Inflammatory macrophage treated with lipopolysaccharide for 4 hours (primary cell): ENCODE data around the gene ATP13A2.
"Not testable (repeated sequence)": the region's sequence is repeated elsewhere in the genome, so short reads cannot be mapped to it uniquely, and the experiment has no call there.

Experiments
- DNase-seq: peaks from one replicate; pipeline ENCODE4 v3.0.0-alpha.2; 2020

Gene ATP13A2

GRCh38 chr1:16952376-16952775 lies 59.4 kb downstream of the ATP13A2 start:
- DNase-seq, result not testable (repeated sequence)

DNA sequence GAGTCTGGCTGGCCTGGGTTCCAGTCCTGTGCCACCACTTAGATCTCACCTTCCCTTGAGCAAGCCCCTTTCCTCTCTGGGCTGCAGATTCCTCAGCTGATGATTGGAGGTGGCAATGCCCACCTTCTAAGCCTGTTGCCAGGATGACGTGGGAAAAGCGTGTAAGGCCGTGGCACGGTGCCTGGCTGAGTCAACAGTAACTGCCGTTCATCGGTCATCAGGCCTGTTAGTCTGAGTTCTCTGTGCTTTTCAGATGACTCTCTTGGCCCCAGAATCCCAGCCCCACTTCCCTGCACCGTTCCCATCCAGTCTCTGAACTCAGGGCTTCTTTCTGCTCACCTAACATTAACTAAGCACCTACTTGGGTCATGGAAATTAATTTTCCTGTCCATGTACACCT lies 62.7 kb downstream of the ATP13A2 start:
- not testable (repeated sequence) for DNase-seq

GRCh38 chr1:16948282-16948891 lies 63.3 kb downstream of the ATP13A2 start:
- not testable (repeated sequence) for DNase-seq

DNA sequence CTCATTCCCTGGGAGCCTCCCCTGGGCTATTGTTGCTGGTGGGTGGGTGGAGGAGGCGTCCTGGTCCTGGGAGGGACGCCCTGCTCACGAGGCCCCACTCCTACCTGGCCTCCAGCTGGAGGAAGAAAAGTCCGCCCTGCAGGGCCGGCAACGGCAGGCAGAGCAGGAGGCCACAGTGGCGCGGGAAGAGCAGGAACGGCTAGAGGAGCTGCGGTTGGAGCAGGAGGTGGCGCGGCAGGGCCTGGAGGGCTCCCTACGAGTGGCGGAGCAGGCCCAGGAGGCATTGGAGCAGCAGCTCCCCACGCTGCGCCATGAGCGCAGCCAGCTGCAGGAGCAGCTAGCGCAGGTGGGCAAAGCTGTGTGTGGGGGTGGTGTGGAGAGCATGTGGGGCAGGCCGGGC lies 65.1 kb downstream of the ATP13A2 start:
- DNase-seq, result no peak

- not testable (repeated sequence) for DNase-seq
These were observed 65.5 kb downstream of the ATP13A2 start for GRCh38 chr1:16946185-16946584.

GRCh38 chr1:16945512-16945911 lies 66.2 kb downstream of the ATP13A2 start:
- DNase-seq, result not testable (repeated sequence)

- no peak for DNase-seq
These were observed 67.7 kb downstream of the ATP13A2 start for GRCh38 chr1:16944038-16944437.

DNA sequence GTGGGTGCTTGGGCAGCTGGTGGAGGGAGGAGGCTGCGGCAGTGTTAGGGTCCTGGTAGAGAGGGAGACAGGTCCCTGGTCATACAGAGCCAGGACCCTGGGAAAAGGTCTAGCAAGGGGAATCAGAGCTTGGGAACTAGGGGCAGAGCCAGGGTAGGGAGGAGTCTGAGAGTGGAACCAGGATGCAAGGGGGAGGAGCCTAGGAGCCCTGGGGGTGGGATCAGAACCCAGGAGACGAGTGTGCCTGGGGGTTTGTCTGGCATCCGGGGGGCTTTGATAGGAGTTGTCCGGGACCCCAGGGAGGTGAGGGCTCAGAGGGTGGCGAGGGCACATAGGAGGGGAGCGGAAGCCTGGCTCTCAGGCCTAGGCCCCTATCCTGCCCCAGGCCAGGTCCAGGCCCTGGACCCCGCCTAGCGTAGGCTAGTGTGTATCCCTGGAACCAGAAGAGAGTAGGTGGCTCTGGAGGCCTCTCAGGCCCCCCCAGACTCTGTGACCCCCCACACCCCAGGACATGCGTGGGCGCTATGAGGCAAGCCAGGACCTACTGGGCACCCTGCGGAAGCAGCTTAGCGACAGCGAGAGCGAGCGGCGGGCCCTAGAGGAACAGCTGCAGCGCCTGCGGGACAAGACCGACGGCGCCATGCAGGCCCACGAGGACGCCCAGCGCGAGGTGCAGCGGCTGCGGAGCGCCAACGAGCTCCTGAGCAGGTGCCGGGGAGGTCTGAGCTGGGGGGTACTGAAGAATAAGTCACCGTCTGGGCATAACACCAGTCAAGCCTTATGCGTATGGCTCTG lies 72.1 kb downstream of the ATP13A2 start:
- not testable (repeated sequence) for DNase-seq

DNA sequence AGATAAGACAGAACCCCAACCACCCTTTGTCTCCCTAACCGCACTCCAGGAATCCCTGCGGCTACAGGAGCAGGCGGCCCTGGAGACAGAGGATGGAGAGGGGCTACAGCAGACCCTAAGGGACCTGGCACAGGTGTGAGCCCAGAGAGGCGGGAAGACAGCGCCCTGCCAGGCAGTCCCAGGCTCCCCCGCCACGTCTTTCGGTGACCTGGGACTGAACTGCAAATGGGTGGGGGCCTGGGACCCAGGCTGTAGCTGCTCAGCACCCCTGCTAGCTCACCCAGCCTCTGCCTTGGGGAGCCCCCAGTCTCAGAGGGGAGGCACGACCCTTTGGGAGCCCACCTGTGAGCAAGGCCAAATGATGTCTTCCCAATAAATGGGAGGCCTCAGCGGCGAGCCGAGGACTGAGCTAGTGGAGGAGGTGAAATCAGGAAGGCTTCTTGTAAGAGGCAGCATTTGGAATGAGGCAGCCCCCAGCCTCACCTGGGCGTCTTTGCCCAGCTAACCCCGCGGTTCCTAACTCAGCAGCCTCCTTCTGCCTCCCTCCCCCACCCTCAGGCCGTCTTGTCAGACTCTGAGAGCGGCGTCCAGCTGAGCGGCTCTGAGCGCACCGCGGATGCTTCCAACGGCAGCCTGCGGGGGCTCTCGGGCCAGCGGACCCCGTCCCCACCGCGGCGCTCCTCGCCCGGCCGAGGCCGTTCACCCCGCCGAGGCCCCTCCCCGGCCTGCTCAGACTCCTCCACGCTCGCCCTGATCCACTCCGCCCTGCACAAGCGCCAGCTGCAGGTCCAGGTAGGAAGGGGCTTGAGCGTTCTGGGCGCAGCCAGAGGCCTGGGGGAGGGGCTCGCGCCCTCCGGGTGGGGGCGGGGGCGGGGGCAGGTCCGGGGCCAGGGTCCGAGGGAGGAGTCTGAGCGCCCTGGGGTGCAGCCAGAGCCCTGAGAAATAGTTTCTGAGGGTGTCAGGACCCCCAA lies 73.1 kb downstream of the ATP13A2 start:
- no peak for DNase-seq

DNA sequence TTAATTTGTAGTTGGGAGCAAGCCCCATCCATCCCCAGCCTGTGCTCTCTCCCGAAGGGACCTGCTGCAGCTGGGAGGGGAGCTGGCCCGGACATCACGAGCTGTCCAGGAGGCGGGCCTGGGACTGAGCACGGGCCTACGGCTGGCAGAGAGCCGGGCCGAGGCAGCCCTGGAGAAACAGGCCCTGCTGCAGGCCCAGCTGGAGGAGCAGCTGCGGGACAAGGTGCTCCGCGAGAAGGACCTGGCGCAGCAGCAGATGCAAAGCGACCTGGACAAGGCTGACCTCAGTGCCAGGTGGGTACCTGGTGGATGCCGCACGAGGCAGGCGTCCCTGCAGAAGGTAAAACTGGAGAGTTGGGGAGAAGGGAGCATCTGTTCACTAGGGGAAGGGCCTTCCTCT lies 75.1 kb downstream of the ATP13A2 start:
- DNase-seq, result not testable (repeated sequence)
